ENCODE measurements around the gene SLC1A7.

The SLC1A7 gene

GRCh38 chr1:53183095-53183990, 40.9 kb upstream of the SLC1A7 start:
- TF ChIP-seq CTCF (IDR thresholded peaks at IDR 0.05; ENCODE audit: extremely low read depth, missing control alignments) = no peak
- no peak for DNase-seq (ENCODE audit: low spot score)

GRCh38 chr1:53182716-53183094, 40.3 kb upstream of the SLC1A7 start:
- DNase-seq (ENCODE audit: low spot score) = no peak

GRCh38 chr1:53182111-53182593, 39.7 kb upstream of the SLC1A7 start:
- TF ChIP-seq CTCF (IDR thresholded peaks at IDR 0.05; ENCODE audit: extremely low read depth, missing control alignments) = peak; percentile 77
- DNase-seq (ENCODE audit: low spot score) = peak; percentile 82

More at GRCh38 chr1:53182716-53183094, 40.3 kb upstream of the SLC1A7 start:
- no peak for TF ChIP-seq CTCF (IDR thresholded peaks at IDR 0.05; ENCODE audit: extremely low read depth, missing control alignments)

GRCh38 chr1:53180951-53181350, 38.5 kb upstream of the SLC1A7 start:
- no peak for TF ChIP-seq CTCF (IDR thresholded peaks at IDR 0.05; ENCODE audit: extremely low read depth, missing control alignments)
- DNase-seq (ENCODE audit: low spot score) = no peak

GRCh38 chr1:53180226-53180625, 37.8 kb upstream of the SLC1A7 start:
- no peak for DNase-seq (ENCODE audit: low spot score)
- TF ChIP-seq CTCF (IDR thresholded peaks at IDR 0.05; ENCODE audit: extremely low read depth, missing control alignments) = no peak

- no peak for DNase-seq (ENCODE audit: low spot score)
- no peak for TF ChIP-seq CTCF (IDR thresholded peaks at IDR 0.05; ENCODE audit: extremely low read depth, missing control alignments)
Measured at GRCh38 chr1:53176452-53177208, 34.2 kb upstream of the SLC1A7 start.

All from GM20000 (cell line).